HT-29 (cell line): ENCODE measurements around the gene ZBTB25. TPM values are rescaled to one million over a fixed set of nuclear protein-coding genes. Genes with fewer than 3 reads are reported as not detected.

ENCODE experiments used
- small RNA-seq: library from RNA; depleted of rRNA; stranded (forward); fragments of <200 nt; gene quantifications from one replicate; pipeline ENCODE3, GENCODE V24; 2014
- total RNA-seq: library from RNA; depleted of rRNA; stranded (reverse); fragments of >200 nt; shearing (Covaris generic); gene quantifications from 2 replicates; pipeline ENCODE4 v1.2.3, GENCODE V29; 2014; rRNA removed

ZBTB25 gene
- total RNA-seq, 1 experiment from 2014 or later = 4.9 TPM

Small RNA genes lying within 50 kb of the gene (small RNA-seq; reads per million reads assigned to genes)
- not detected for gene AL049869.4

Other genes with a start within 250 kb of the ZBTB25 start
- 0.03 TPM in 1 of 2 replicates, not detected in the other for gene ESR2, start 209.5 kb downstream of the ZBTB25 start, total RNA-seq
- 38.5 and 46.8 TPM in 2 replicates for gene MTHFD1, start 115.5 kb downstream of the ZBTB25 start, total RNA-seq
- gene AKAP5, start 38.3 kb downstream of the ZBTB25 start, total RNA-seq = 0.10 and 0.56 TPM in 2 replicates
- 9.5 and 11.1 TPM in 2 replicates for gene ZBTB1, start 932 bp upstream of the ZBTB25 start, total RNA-seq
- gene HSPA2, start 36.9 kb upstream of the ZBTB25 start, total RNA-seq = 2.2 and 4.1 TPM in 2 replicates
- gene PPP1R36, start 46.1 kb upstream of the ZBTB25 start, total RNA-seq = 0.18 and 0.29 TPM in 2 replicates
- 59.2 and 62.9 TPM in 2 replicates for gene PLEKHG3, start 200.6 kb upstream of the ZBTB25 start, total RNA-seq